ENCODE results near the gene CPNE6.
A peak's percentile ranks its signal among the peaks of the same experiment; 100 is the strongest.

CPNE6 gene

DNA sequence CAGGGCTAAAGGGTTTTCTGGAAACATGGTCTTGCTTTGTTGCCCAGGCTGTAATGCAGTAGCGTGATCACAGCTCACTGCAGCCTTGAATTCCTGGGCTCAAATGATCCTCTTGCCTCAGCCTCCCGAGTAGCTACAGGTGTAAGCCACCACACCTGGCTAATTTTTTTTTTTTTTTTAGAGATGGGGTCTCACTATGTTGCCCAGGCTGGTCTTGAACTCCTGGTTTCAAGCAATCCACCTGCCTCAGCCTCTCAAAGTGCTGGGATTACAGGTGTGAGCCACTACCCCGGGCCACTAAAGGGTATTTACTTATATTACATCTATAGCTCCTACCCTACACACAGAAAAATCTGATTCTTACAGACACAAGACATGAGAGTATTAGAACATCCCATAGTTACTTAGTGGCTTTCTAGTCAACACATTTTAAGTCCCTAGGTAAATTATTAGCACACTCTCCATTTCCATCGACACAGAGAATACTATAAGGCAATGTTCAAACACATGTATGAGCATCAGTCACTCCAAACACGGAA lies 37.0 kb downstream of the CPNE6 start:
- DNase-seq: no peak

DNA sequence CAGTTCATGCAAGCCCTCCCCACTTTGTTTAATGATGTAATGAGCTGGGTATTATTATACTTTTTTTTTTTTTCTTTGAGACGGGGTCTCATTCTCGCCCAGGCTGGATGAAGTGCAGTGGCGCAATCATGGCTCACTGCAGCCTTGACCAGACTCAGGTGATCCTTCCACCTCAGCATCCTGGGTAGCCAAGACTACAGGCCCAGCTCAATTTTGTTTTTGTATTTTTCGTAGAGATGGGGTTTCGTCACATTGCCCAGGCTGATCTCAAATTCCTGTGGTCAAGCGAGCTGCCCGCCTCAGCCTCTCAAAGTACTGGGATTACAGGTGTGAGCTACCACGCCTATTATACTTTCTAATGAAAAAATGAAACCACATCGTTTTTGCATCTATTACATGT lies 38.7 kb downstream of the CPNE6 start:
- DNase-seq: no peak

DNA sequence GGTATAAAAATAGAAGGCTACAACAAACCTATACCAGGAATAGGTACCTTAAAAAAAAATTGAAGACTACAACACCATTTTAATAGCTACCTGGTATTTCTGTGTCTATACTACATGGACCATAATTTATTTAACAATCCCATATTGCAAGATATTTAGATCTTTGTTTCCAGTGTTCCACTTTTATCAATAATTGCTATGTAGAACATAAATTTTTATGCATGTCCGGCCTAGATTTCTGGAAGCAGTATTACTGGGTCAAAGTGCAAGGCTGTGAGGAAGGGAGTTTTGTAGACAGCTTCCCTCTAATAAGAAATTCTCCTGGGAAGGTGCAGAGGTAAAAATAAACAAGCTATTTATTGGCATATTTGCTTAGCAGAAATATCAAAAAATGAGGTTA lies 39.2 kb downstream of the CPNE6 start:
- no peak for DNase-seq

DNA sequence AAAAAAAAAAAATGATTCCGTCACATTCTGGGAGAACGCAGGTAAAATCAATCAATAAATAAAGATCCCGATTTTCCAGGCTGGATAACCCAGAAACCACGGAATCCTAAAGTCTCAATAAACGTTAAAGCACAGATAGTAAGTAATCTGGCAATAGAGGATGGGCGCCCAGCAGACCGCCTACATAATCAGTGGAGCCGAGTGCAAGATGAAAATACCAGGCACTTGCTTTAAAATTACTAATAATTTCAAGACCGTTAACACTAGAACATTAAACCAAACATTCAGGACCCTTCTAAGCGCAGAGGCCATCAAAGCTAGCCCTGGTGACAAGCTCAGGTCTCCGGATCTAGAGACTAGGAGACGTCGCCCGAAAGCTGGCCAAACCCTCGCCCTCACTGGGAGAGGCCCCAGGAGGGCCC lies 42.0 kb downstream of the CPNE6 start:
- peak; percentile 12 for DNase-seq

DNA sequence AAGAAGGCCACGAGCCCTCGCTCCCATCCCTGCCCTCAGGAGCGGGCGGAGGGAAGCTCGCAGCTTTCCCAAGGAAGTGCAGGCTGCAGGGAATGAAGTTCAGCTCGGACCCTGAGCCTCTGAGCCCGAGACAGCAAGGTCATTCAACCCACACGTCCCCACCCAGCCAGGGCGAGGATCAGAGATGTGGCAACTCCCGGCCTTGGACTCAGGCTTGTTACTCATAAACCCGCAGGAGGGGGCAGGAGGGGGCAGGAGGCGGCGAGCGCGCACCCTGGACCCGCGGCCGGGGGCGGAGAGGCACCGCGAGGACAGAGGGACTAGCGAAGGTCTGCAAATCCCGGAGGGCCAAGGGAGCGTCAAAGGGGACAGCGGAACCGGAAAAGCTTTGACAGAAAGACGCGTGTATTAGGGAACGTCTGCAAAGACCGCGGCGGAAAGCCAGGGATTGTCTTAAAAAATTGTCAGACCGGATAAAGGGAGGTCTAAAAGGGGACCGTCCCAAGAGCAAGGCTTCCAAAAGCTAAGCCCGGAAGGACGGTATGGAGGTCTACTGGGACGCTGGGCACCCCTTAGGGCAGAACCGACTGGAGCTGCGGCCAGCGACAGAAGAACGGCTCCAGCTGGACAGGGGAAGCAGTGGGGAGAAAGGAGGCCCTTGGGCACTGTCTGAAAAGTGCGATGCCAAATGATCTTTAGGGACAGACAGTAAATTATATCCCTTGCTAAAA lies 42.6 kb downstream of the CPNE6 start:
- peak; percentile 87 for DNase-seq

DNA sequence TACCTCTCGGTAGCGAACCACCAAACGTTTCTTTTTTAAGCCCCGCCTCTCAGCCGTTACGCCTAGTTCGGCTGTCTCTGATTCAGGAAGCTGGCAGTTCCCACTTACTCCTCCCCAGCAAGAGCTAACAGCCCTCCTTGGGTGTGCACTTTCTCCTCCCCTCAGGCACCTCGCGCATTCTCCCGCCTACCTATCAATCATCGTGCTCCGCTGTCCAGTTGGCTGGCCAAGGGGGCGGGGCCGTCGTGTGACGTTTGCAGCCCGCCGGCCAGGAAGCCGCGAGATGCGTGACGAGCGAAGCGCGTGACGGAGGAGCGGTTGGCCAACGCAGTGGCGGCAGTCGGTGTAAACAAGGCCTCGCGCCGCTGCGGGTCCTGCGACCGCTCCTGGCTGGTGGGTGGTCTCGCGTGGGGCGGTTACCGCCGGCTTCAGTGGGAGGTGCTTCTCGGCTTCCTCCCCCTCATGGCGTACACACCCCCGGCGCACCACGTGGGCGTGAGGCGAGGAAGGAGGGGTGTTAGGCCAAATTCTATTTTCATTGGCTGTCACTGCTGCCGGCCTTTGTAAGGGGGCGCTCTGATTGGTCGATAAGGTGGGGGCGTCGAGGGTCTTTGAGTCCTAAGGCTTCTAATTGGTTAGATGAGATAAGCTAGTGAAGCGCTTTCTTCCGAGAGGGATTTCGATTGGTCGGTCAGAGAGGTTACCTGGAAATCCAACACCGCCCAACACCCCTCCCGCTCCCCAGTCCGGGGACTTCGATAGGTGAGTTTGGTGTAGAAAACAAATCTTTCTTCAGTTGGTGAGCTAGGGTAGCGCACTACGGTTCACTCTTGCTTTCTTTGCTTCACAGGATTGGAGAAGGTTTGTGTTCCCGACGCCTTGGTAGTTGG lies 43.4 kb downstream of the CPNE6 start, which contains the start of the genes DCAF11 and NRL:
TSS of gene DCAF11 (plus strand) at position 246 of the 890 bp plus-strand sequence. CDS start 818 bp downstream, outside the sequence.
TSS of gene NRL (minus strand) at position 418 of the 890 bp plus-strand sequence. CDS start 32,101 bp downstream, outside the sequence.
- peak; percentile 99 for DNase-seq

DNA sequence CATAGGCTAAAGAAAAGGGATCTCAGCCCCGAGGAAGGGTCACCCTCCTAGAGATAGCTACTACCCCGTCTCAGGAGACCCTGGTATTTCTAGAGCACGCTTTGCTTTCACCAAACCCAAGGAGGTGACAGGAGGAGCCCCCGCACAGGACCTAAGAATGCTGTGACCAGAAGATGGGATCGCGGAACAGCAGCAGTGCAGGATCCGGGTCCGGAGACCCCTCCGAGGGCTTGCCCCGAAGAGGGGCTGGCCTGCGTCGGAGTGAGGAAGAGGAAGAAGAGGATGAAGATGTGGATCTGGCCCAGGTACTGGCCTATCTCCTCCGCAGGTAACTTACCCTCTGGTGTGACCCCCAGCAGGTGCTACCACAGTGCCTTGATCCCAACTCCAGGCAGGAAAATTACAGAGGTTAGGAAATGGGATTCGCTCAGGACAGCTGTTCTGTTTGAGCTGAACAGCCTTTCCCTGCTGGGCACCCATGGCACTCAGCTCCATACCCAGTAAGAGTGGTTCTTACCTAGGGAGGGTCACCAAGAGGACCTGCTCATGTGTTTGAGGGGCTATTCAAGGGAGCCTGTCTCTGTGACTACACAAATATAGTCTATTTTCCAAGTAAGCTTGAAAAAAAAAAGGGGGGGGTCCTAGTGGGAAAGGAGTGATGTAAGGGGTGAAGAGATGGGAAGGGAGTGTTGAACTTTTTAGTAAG lies 44.2 kb downstream of the CPNE6 start:
- no peak for DNase-seq

DNA sequence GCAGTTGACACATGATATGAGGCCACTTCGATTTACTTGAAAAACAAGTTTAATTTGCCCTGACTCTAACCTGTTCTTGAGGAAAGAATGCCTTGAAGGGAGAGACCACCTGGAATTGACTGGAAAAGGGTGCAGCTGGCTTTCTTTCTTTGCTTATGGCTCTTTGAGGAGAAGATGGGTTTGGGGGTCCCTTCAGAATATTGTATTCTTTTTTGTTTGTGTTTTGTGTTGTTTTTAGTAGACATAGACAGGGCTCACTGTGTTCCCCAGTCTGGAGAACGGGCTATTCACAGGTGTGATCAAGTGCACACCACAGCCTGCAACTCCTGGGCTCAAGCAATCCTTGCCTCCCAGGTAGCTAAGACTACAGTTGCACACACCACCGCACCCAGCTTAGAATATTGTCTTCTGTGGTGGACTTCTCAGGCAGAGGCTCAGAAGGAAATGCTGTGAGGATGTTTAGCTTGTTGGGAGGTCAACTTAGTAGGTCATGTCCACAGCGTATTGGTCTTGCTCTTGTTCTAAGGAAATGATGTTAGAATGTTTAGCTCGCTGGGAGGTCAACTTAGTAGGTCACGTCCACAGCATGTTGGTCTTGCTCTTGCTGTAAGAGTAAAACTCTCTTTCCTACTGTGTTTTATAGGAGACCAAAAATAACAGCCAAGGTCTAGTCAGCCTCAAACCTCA lies 44.9 kb downstream of the CPNE6 start:
- DNase-seq: no peak

DNA sequence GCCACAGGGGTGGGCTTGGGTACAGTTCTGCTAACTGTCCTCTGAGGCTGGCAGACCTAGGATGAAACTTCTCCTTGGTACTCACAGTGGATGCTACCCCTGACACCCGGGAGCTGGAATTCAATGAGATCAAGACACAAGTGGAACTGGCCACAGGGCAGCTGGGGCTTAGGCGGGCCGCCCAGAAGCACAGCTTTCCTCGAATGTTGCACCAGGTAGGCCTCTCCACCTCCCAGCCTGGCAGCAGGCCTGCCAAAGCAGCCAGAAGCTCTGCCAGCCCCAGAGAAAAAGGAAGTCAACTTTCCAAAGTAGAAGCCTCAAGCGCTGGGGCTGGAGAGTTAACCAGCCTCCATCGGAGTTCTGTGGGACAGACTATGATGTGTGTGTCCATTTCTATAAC lies 45.8 kb downstream of the CPNE6 start:
- no peak for DNase-seq

DNA sequence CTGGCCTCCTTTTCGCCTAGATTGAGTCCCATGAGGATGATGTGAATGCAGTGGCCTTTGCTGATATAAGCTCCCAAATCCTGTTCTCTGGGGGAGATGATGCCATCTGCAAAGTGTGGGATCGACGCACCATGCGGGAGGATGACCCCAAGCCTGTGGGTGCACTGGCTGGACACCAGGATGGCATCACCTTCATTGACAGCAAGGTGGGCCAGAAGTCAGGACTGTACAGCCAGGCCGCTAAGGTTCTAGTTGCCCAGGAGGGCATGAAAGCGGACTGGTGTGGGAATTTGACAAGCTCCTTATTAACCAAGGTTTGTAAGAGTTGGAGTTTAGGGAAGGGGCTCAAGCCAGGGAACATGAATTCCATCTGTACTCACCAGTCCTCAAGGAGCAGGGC lies 48.3 kb downstream of the CPNE6 start:
- DNase-seq: no peak

DNA sequence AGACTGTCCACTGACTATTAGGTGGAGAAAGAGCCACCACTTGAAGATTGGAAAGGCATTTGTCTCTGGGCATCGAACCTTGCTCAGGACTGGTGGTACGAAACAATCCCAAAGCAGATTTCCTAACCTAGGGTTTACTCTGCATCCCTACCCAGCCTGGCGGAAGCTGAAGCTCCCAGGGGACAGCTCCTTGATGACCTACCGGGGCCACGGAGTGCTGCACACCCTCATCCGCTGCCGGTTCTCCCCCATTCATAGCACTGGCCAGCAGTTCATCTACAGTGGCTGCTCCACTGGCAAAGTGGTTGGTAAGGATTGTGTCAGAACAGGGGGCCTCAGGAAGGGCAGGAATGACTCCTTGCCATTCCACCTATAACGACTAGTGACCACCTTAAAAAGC lies 49.8 kb downstream of the CPNE6 start:
- DNase-seq: no peak

DNA sequence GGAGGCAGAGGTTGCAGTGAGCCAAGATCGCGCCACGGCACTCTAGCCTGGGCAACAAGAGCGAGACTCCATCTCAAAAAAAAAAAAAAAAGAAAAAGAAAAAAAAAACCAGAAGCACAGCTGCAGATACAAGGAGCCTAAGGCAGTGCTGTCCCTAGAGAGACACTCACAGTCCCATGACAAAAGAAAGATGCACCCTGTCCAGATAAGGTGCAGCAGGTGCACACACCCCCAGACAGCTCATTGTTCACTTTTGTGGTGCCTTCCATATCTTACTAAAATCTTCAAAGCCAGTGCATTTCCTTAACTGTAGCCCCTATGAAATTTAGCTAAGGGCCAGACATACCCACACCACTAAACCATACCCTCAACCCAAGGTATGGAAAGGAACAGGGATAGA lies 51.1 kb downstream of the CPNE6 start:
- no peak for DNase-seq

DNA sequence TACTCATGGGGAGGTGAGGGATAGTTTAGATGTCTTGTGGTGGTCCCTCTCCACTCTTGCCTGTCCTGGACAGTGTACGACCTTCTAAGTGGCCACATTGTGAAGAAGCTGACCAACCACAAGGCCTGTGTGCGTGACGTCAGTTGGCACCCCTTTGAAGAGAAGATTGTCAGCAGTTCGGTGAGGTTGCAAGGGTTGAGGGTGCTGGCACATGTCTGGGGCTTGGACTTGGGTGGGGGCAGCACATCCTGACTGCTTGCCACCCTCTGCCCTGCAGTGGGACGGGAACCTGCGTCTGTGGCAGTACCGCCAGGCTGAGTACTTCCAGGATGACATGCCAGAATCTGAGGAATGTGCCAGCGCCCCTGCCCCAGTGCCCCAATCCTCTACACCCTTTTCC lies 51.5 kb downstream of the CPNE6 start:
- DNase-seq: no peak

DNA sequence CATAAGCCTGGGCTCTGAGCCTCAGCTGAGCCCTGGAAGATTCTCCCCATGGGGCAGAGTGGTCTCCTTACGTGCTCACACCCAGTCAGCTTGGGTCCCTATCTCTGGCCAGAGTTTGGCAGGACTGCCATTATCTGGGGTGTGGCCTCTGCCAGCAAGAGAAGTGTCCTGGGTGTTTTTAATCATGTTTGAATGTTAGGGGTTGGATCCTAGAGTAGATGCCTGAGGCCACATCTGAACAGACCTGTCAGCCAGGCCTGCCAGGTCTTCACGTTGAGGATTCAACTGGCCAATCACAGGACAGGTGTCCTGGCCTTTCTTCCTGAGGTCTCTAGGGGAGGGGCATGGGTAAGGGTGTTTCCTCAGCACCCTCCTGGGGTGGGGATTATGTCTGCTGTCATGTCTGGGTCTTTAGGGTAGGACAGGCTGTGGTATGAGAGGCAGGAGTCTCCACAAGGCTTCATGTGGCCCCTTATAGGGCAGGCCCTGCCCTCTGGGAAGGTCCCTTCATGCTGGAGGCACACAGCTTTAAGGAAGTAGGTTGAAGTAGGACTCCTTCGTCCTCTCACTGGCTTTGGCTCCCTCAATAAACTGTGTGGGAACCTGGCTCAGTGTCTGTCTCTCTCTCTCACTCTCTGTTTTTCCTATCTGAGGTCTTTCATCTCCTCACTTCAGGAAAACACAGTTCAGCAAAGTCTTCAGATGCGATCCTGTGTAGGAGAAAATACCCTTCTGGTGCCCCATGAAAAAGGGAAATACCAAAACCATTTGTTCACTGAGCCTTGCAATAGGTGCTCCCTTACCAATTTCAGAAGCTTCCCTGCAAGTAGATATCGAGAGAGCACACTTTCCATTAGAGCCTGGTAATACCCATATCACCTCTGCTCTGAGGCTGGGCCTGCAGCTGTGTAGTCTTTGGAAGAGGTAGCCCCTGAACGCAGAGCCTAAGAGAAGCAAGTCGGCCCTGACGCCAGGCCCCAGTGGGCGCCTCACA lies 52.4 kb downstream of the CPNE6 start:
- DNase-seq: no peak

DNA sequence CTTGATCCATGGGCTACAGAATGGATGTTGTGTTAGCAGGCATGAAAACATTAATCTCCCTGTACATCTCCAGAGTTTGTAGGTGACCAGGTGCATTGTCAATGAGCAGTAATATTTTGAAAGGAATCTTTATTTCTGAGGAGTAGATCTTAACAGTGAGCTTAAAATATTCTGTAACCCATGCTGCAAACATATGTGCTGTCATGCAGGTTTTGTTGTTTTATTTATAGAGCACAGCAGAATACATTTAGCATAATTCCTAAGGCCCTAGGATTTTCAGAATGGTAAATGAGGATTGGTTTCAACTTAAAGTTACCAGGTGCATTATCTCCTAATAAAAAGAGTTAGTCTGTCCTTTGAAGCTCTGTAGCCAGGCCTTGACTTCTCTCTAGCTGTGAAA lies 55.6 kb downstream of the CPNE6 start:
- no peak for DNase-seq

DNA sequence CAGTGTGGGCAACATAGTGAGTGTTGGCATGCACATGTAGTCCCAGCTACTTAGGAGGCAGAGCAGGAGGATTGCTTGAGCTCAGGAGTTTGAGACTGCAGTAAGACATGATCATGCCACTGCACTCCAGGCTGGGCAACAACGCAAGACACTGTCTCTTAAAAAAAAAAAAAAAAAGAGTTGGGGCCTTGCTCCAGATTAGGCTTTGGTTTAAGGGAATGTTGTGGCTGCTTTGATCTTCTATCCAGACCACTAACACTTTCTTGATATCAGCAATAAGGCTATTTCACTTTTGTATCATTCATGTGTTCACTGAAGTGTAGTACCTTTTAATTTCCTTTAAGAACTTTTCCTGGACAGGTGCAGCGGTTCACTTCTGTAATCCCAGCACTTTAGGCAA lies 56.3 kb downstream of the CPNE6 start:
- DNase-seq: no peak

Data from activated CD4-positive, alpha-beta T cell treated with anti-CD3 and anti-CD28 coated beads, Interleukin-2, amount 50 U/mL, for 16 hours (primary cell).